NCI-H2081 (cell line): ENCODE data around the gene SEMA6D.

Experiments used
- DNase-seq, 2 experiments: peaks; one replicate each; lab custom pipeline; 2025; lab: John Stamatoyannopoulos, UW

SEMA6D gene

GRCh38 chr15:47717036-47717612 lies at the start of gene SEMA6D:
SEMA6D (plus strand) TSS chr15:47717505; CDS start chr15:47759799, 42,294 bp downstream.
- peak; percentile 58 to 84 for DNase-seq

GRCh38 chr15:47669221-47669620 lies 48.1 kb upstream of the SEMA6D start:
- DNase-seq = peak; percentile 29 to 82

DNA sequence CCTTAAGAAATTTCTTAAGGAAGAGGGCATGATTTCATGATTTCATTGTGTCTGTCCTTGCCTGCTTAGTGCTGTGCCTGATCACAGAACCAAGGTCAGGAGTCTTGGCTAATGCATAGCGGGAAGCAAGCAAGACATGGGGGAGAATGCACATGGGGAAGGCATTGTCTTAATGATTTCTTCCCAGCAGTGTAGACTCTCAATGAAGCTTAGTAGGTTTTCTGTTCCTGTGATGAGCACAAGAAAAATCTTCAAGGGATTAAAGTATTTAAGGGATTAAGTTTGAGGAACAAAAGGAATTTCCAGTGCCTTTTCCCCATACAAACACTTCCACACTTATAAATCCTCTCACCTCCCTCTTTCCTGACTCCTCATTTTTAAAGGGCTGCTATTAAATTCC lies 46.9 kb upstream of the SEMA6D start:
- no peak for DNase-seq

DNA sequence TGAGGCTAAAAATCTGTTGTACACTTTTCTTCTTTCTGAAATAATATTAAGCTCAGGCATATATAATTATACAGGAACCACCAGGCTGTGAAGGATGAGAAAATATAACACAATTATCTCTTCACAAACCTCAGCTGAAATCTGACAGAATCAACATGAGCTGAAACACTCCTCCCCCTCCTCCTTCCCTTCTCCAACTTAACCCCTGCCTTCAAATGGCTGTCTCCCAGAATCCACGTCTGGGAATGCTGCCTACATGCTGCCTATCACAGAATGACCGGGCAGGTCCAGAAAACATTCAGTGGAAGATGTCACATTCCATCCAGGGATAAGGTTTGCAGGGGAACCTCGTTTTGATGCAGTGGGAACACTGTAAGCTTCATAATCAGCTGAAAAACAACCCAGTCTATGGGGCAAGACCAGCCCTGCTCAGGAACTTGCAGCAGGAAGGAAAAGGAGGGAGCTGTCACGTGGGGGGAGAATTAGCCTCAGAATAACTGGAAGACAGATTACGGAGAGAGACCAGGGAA lies 44.0 kb upstream of the SEMA6D start:
- peak in 1 of 2 experiments; percentile 40 for DNase-seq

DNA sequence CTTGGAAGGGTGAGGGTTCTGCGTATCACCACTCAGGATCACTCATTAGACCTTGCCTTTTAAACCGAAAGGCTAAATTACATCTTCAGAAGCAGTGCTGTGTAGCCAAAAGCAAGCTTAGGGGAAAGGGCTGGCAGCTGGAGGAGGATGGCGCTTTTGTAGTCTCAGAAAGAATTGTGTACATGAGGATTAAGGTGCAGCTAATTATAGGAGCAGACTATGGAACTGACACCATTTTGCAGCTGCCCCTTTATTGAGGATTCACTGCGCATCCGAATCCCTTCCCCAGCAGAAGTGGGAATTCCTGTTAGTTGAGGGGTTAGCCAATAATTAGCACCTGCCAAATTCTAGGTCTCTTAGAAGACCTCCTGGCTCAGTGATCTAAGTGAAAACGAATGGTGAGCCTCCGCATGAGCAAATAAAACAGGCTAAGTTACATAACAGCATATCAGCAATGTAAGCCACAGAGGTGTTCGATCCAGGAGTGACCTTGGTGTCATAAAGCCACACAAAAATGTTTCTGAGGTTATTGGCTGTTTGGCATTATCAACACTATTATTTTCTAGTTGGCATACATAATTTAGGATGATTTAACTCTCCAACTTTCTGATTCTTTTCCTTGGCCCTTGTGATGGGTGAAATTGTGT lies 42.6 kb upstream of the SEMA6D start:
- DNase-seq = peak; percentile 75 to 95

DNA sequence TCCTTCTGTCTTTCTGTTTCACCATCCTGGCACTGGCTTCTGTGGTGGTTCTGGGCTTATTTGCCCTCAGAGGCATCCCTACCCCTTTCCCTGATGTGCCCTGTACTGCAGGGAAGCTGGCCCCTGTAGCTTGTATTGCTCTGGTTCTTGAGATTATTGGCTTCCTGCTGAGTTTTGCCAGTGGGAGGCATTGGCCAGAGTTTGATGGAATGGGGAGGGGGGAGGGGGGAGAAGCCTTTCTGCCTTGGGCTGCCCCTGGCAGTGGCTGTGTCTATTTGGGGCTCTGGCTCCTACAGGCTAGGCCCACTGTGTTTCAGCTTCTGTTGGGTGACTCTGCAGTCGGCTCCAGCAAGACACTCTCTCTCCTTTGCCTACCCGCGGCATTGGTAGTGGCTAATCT lies 41.6 kb upstream of the SEMA6D start:
- DNase-seq = no peak

GRCh38 chr15:47678040-47678439 lies 39.3 kb upstream of the SEMA6D start:
- DNase-seq = no peak

GRCh38 chr15:47682661-47683060 lies 34.6 kb upstream of the SEMA6D start:
- no peak for DNase-seq

GRCh38 chr15:47685141-47685870 lies 32.0 kb upstream of the SEMA6D start:
- no peak for DNase-seq

DNA sequence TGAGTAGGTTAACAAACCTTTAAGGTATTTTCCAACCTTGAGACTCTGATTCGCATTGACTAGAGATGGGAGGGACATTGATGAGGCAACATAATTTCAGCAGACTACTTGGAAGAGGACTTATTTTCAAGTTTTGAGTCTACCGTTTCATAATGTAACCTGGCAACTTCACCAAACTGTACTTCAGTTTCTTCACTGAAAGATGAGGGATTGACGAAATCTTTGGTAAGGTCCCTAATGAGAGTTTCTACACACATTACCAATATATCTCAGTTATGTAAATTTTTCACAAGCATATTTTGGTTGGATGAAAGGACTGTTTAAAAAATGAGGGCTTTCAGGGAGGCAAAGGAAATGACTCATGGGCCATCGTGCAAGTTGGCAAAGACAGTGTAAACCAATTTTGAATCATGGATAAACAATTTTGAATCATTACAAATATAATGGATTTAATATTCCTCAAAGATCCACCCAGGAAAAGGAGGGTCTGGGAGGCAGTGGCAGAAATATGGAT lies 28.7 kb upstream of the SEMA6D start:
- no peak for DNase-seq

GRCh38 chr15:47689660-47690059 lies 27.6 kb upstream of the SEMA6D start:
- no peak for DNase-seq

- DNase-seq = no peak
These were observed 25.4 kb upstream of the SEMA6D start for GRCh38 chr15:47691882-47692281.

- DNase-seq = no peak
These were observed 21.0 kb upstream of the SEMA6D start for GRCh38 chr15:47696351-47696750.

GRCh38 chr15:47705281-47705997 lies 11.9 kb upstream of the SEMA6D start:
- DNase-seq = no peak

- DNase-seq = no peak
These were observed 9.9 kb upstream of the SEMA6D start for GRCh38 chr15:47707391-47707790.

- no peak for DNase-seq
These were observed 8.9 kb upstream of the SEMA6D start for GRCh38 chr15:47708161-47708980.

DNA sequence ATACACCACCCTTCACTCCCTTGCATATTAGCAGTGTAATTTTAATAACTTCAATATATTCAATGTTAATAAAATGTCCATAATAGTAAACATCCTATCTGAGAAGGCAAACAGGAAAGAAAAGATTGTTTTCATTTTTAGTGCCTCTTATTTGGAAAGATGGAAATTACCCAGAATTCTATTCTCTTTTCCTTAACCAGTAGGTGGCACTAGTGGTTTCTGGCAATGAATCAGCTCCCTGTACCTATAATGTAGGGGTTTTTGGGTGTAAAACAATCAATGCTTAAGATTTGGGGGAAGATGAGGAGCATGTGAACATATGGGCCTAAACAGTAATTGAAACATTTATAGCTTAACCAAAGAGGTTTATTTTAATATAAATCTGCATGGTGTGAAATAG lies 5.7 kb upstream of the SEMA6D start:
- DNase-seq = peak; percentile 18 to 26

DNA sequence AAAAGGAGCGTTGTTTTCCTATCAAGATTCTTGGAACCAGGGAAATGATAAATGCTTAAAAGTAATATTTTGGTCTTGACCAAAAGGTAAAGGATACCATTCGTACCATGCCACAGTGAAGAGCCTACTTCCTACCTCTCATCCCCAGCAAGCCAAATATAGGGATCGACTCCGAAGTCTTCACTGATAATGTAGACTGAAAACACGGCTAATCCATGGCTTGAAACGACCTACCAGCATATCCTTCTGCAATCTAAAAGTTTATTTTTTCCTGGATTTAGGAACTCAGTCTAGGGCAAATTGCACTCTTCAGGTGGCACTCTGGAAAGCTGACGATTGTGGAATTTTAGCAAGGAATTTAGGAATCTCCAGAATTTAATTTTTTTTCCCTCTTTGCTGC lies 1.9 kb upstream of the SEMA6D start:
- no peak for DNase-seq

- no peak for DNase-seq
These were observed 1.4 kb upstream of the SEMA6D start for GRCh38 chr15:47715856-47716445.

DNA sequence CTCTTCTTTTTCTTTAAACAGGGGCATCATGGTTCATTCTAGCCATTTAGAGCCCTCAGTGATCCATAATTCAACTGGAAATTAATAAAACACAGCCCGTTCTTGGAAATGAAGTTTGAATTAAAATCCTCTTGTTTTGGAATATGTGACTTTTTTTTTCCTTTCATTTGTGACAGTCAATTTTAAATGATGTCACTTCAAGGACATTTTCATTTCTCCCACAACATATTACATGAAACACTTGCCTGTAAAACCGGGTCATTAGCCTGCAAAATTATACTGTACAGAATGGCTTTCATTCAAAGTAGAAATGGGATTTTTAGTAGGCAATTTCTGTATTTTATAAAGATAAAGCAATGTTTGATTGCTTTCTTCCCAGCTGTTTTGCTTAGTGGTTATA lies 789 bp upstream of the SEMA6D start:
- no peak for DNase-seq
